CD14-positive monocyte (primary cell): Measurements from ENCODE around the gene DEPDC1. TPM values are rescaled to one million over a fixed set of nuclear protein-coding genes. Genes with fewer than 3 reads are reported as not detected.

Experiments
- DNase-seq, 3 donors: peaks; one replicate each; pipeline ENCODE4 v3.0.0-alpha.2; 2011 to 2022
- H2AFZ ChIP-seq: 2 replicates; pipeline ENCODE4 v1.6.0; 2012; ENCODE audit warnings: mild to moderate bottlenecking, low read depth, low read length, inconsistent platforms; ENCODE audit not compliant: insufficient read depth, poor library complexity, severe bottlenecking
- H3K27ac ChIP-seq, 2 donors: 1 replicate in 1 of 2; 2 replicates in 1 of 2; pipeline ENCODE4 v1.5.1; 2012 to 2013; ENCODE audit warnings: low read length in 2 of 2, control low read depth in 1 of 2, inconsistent platforms in 1 of 2, low read depth in 1 of 2, mild to moderate bottlenecking in 1 of 2
- H3K27me3 ChIP-seq, 2 donors: one replicate each; pipeline versions ENCODE4 v1.6.0 to v1.6.1; 2011 to 2013; ENCODE audit warnings: low read length in 2 of 2; ENCODE audit not compliant: control insufficient read depth in 2 of 2, insufficient read depth in 2 of 2
- H3K36me3 ChIP-seq, 2 donors: replicated peaks in 1 of 2; 1 replicate in 1 of 2; 2 replicates in 1 of 2; pipeline versions ENCODE4 v1.5.1 to v1.6.1; 2012 to 2013; ENCODE audit warnings: low read length in 2 of 2, control low read depth in 1 of 2, inconsistent platforms in 1 of 2, mild to moderate bottlenecking in 1 of 2; ENCODE audit not compliant: insufficient read depth in 2 of 2, control insufficient read depth in 1 of 2
- H3K4me1 ChIP-seq, 2 donors: 1 replicate in 1 of 2; 2 replicates in 1 of 2; pipeline versions ENCODE4 v1.5.1 to v1.6.1; 2012 to 2013; ENCODE audit warnings: low read length in 2 of 2, control low read depth in 1 of 2, inconsistent platforms in 1 of 2, mild to moderate bottlenecking in 1 of 2, moderate library complexity in 1 of 2; ENCODE audit not compliant: insufficient read depth in 2 of 2, control insufficient read depth in 1 of 2
- H3K4me2 ChIP-seq: replicated peaks from 2 replicates; pipeline ENCODE3; 2012; ENCODE audit warnings: low read length, moderate library complexity, mild to moderate bottlenecking; ENCODE audit not compliant: poor library complexity, severe bottlenecking; ENCODE audit errors: extremely low read depth
- H3K4me3 ChIP-seq, 3 experiments: fragments of 200-600 bp in 1 of 3; sonication (generic) in 1 of 3; replicated peaks in 1 of 3; 1 replicate in 2 of 3; 2 replicates in 1 of 3; pipeline ENCODE4 v1.5.1; 2011 to 2013; ENCODE audit warnings: low read length in 3 of 3, mild to moderate bottlenecking in 3 of 3, control low read depth in 2 of 3, low read depth in 2 of 3, inconsistent platforms in 1 of 3, moderate library complexity in 1 of 3
- H3K79me2 ChIP-seq: 2 replicates; pipeline ENCODE4 v1.6.0; 2012; ENCODE audit warnings: mild to moderate bottlenecking, control low read depth, inconsistent platforms, low read length, moderate library complexity; ENCODE audit not compliant: insufficient read depth
- H3K9ac ChIP-seq: 2 replicates; pipeline ENCODE4 v1.6.0; 2017; ENCODE audit warnings: low read length, mild to moderate bottlenecking; ENCODE audit not compliant: insufficient read depth, poor library complexity, severe bottlenecking
- H3K9me3 ChIP-seq, 2 donors: replicated peaks in 1 of 2; 1 replicate in 1 of 2; 2 replicates in 1 of 2; pipeline versions ENCODE4 v1.5.1 to v1.6.1; 2012 to 2013; ENCODE audit warnings: low read length in 2 of 2, control low read depth in 1 of 2; ENCODE audit not compliant: control insufficient read depth in 1 of 2, insufficient read depth in 1 of 2
- H4K20me1 ChIP-seq: 2 replicates; pipeline ENCODE4 v1.6.0; 2012; ENCODE audit warnings: mild to moderate bottlenecking, low read length, control low read depth, moderate library complexity; ENCODE audit not compliant: insufficient read depth
- H3K27ac Mint-ChIP-seq, 7 donors: one replicate each; pipeline ENCODE4 v1.8.0; 2020; ENCODE audit warnings: mild to moderate bottlenecking in 7 of 7, mixed read lengths in 7 of 7, moderate library complexity in 6 of 7, inconsistent platforms in 2 of 7
- H3K27me3 Mint-ChIP-seq, 3 donors: one replicate each; pipeline ENCODE4 v1.8.0; 2021 to 2022; ENCODE audit warnings: low read depth in 3 of 3, mild to moderate bottlenecking in 3 of 3, mixed read lengths in 3 of 3, moderate library complexity in 3 of 3, inconsistent platforms in 1 of 3
- H3K36me3 Mint-ChIP-seq, 2 donors: one replicate each; pipeline ENCODE4 v1.8.0; 2020; ENCODE audit warnings: mixed read lengths in 2 of 2, inconsistent platforms in 1 of 2, mild to moderate bottlenecking in 1 of 2
- H3K4me1 Mint-ChIP-seq: one replicate; pipeline ENCODE4 v1.8.0; 2020; ENCODE audit warnings: mild to moderate bottlenecking, mixed read lengths
- H3K4me3 Mint-ChIP-seq, 2 donors: one replicate each; pipeline ENCODE4 v1.8.0; 2020; ENCODE audit warnings: mild to moderate bottlenecking in 2 of 2, mixed read lengths in 2 of 2, moderate library complexity in 1 of 2
- H3K9me3 Mint-ChIP-seq, 7 donors: one replicate each; pipeline ENCODE4 v1.8.0; 2020 to 2022; ENCODE audit warnings: mixed read lengths in 7 of 7, mild to moderate bottlenecking in 6 of 7, moderate library complexity in 6 of 7, inconsistent platforms in 2 of 7
- WGBS: methylation state at CpG from one replicate; pipeline ENCODE4 v1.1.5; 2013; ENCODE audit warnings: missing lambda C conversion rate; ENCODE audit not compliant: insufficient coverage; 5-methylcytosine and 5-hydroxymethylcytosine counted together
- intact Hi-C, 2 donors: fragments of 100-400 bp; cut with micrococcal nuclease; formaldehyde crosslinking; loops; one replicate each; pipeline versions ENCODE4 v1.15.0 to v1.15.1; 2023
- polyA plus RNA-seq, 3 donors: library from polyadenylated mRNA; depleted of rRNA in 1 of 3; unstranded in 2 of 3; stranded (reverse) in 1 of 3; fragments of 300-500 nt in 2 of 3; fragments of >200 nt in 1 of 3; fragmentation: Illumina TruSeq in 2 of 3; gene quantifications; 1 replicate in 2 of 3; 2 replicates in 1 of 3; pipeline ENCODE4 v1.2.3, GENCODE V29; 2012 to 2021
- TF ChIP-seq, protein P1 (sequence below): fragments of 200-600 bp; IDR thresholded peaks from one replicate; pipeline ENCODE4 v1.8.0; 2022; ENCODE audit warnings: antibody characterized with exemption, mild to moderate bottlenecking

The DEPDC1 gene
- polyA plus RNA-seq, 3 donors: 0.04 to 0.24 TPM; not detected in 1

DNA sequence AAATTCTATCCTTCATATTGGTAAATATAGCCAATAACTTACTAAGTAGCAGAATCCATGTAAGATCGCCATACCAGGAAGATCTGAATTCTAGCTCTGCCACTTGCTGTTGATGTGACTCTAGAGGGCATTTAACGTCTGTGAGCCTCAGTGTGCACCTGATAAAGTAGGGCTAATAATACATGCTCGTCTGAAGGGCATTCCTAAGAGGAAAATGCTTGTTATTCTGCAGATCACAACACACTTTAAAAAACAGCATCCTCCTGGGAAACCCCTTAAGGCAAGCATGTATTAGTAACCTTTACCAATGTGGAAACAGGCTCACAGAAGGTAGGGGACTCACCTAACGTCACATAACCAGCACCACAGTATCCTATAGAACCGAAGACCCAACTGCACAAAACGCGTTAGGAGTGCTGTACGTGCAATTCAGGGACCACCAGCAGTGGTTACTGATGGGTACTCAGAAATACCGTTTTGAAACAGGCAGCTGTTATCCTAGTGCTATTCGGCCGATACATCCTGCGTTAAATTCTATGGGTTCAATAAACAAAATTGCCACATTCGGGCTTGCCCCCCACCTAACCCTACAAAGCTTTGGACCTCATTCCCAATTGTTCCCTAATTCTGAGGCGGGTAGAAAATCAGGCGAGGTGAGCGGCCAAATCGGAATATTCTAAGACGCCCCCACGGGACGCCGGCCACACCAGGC is 758 bp downstream of the DEPDC1 start:
- Histone ChIP-seq H3K27me3 (no peaks in the 10 kb centered on the region), H3K9ac (peak overlapping the region; percentile 70), H2AFZ (peak overlapping the region; percentile 95), H3K27ac (peak overlapping the region in 1 of 2 donors; percentile 60), H3K4me2 (peak overlapping the region; percentile 99), H3K4me1 (peaks cover 13 to 21% of the 10 kb centered on the region in 2 donors), H3K4me3 (peak overlapping the region; percentile 55 to 99 (median 76)), H3K79me2 (peaks cover 54% of the 10 kb centered on the region), H3K36me3 (peaks cover 0 to 19% of the 10 kb centered on the region in 2 donors), H3K9me3 (no peaks in the 10 kb centered on the region), H4K20me1 (no peaks in the 10 kb centered on the region)
- intact Hi-C loops: no loop called here
- H3K4me3 Mint-ChIP-seq: peak overlapping the region; percentile 95 to 97
- peaks cover 7 to 13% of the 10 kb centered on the region in 2 donors for H3K36me3 Mint-ChIP-seq
- TF ChIP-seq, protein P1, sequence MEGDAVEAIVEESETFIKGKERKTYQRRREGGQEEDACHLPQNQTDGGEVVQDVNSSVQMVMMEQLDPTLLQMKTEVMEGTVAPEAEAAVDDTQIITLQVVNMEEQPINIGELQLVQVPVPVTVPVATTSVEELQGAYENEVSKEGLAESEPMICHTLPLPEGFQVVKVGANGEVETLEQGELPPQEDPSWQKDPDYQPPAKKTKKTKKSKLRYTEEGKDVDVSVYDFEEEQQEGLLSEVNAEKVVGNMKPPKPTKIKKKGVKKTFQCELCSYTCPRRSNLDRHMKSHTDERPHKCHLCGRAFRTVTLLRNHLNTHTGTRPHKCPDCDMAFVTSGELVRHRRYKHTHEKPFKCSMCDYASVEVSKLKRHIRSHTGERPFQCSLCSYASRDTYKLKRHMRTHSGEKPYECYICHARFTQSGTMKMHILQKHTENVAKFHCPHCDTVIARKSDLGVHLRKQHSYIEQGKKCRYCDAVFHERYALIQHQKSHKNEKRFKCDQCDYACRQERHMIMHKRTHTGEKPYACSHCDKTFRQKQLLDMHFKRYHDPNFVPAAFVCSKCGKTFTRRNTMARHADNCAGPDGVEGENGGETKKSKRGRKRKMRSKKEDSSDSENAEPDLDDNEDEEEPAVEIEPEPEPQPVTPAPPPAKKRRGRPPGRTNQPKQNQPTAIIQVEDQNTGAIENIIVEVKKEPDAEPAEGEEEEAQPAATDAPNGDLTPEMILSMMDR: no peak
- H3K27me3 Mint-ChIP-seq: peaks cover 0 to 5% (median 0%) of the 10 kb centered on the region in 3 donors
- peaks cover 0 to 7% (median 0%) of the 10 kb centered on the region in 7 donors for H3K9me3 Mint-ChIP-seq
- peaks cover 33% of the 10 kb centered on the region for H3K4me1 Mint-ChIP-seq
- peak in 1 of 3 donors; percentile 3 for DNase-seq
- peak overlapping the region in 3 of 7 donors; percentile 19 to 83 (median 77) for H3K27ac Mint-ChIP-seq
- 6% methylated on average over 17 of the region's 21 CpGs for WGBS

DNA sequence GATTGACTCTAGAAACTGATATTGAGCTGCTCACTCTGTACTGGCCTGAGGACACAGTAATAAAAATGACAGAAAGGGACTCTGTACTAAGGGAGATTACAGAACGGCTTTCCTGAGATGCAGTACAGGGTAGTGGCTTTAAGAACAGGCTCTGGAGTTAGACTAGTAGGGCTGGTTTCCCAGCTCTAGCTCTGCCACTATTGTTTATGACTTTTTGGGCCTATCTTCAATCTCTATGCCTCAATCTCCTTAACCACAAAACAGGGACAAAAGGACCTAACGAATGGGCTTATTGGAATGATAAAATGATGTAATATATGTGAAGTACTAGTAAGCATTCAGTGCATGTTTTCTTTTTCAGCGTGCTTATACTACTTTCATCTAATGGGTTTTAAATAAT is 1.4 kb downstream of the DEPDC1 start:
- H3K4me2 ChIP-seq: peak overlapping the region; percentile 99
- no peaks in the 10 kb centered on the region for H3K27me3 ChIP-seq
- DNase-seq: no peak
- Mint-ChIP-seq H3K27me3 (peaks cover 0 to 5% (median 0%) of the 10 kb centered on the region in 3 donors), H3K4me3 (peak overlapping the region; percentile 95 to 97), H3K27ac (no peak overlapping the region), H3K9me3 (peaks cover 0 to 4% (median 0%) of the 10 kb centered on the region in 7 donors), H3K36me3 (peaks cover 11 to 19% of the 10 kb centered on the region in 2 donors), H3K4me1 (peaks cover 33% of the 10 kb centered on the region)
- intact Hi-C loops: no loop called here
- H3K36me3 ChIP-seq: peaks cover 0 to 24% of the 10 kb centered on the region in 2 donors
- H4K20me1 ChIP-seq: no peaks in the 10 kb centered on the region
- peak overlapping the region; percentile 95 for H2AFZ ChIP-seq
- peak overlapping the region; percentile 70 for H3K9ac ChIP-seq
- H3K27ac ChIP-seq: no peak overlapping the region
- H3K79me2 ChIP-seq: peaks cover 60% of the 10 kb centered on the region
- no CpG with 5 or more reads among the region's 3 CpGs for whole genome bisulfite sequencing
- peak overlapping the region in 1 of 3 experiments; percentile 99 for H3K4me3 ChIP-seq
- TF ChIP-seq, protein P1: no peak
- peaks cover 13 to 21% of the 10 kb centered on the region in 2 donors for H3K4me1 ChIP-seq
- no peaks in the 10 kb centered on the region for H3K9me3 ChIP-seq
